ENCODE results near the gene BBS9. TPM values are rescaled to one million over a fixed set of nuclear protein-coding genes. Genes with fewer than 3 reads are reported as not detected.

The BBS9 gene
- total RNA-seq, 4 donors from 2014 or later, result 22.0 to 72.5 (median 35.9) TPM

- no peaks in the 10 kb centered on the region for H3K9me3 ChIP-seq
- peaks cover 0 to 24% (median 0%) of the 10 kb centered on the region in 3 donors for H3K36me3 ChIP-seq
- H3K4me1 ChIP-seq, result peaks cover 0 to 16% (median 0%) of the 10 kb centered on the region in 4 donors
- TF ChIP-seq EP300 (IDR thresholded peaks at IDR 0.05) (no peak), POLR2A (IDR thresholded peaks at IDR 0.05) (no peak)
- TF ChIP-seq, protein P1, sequence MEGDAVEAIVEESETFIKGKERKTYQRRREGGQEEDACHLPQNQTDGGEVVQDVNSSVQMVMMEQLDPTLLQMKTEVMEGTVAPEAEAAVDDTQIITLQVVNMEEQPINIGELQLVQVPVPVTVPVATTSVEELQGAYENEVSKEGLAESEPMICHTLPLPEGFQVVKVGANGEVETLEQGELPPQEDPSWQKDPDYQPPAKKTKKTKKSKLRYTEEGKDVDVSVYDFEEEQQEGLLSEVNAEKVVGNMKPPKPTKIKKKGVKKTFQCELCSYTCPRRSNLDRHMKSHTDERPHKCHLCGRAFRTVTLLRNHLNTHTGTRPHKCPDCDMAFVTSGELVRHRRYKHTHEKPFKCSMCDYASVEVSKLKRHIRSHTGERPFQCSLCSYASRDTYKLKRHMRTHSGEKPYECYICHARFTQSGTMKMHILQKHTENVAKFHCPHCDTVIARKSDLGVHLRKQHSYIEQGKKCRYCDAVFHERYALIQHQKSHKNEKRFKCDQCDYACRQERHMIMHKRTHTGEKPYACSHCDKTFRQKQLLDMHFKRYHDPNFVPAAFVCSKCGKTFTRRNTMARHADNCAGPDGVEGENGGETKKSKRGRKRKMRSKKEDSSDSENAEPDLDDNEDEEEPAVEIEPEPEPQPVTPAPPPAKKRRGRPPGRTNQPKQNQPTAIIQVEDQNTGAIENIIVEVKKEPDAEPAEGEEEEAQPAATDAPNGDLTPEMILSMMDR (IDR thresholded peaks at IDR 0.05), result no peak
- H3K27ac ChIP-seq, result peak overlapping the region in 1 of 4 donors; percentile 49
- no peaks in the 10 kb centered on the region for H3K27me3 ChIP-seq
- no peak overlapping the region for H3K4me3 ChIP-seq
- DNase-seq (ENCODE audit: low spot score in 2 of 2), result no peak
- 88 to 98% methylated on average over 2 of the region's 2 CpGs for WGBS, 2 donors
Measured at GRCh38 chr7:33156441-33156840, 27.1 kb downstream of the BBS9 start.

DNA sequence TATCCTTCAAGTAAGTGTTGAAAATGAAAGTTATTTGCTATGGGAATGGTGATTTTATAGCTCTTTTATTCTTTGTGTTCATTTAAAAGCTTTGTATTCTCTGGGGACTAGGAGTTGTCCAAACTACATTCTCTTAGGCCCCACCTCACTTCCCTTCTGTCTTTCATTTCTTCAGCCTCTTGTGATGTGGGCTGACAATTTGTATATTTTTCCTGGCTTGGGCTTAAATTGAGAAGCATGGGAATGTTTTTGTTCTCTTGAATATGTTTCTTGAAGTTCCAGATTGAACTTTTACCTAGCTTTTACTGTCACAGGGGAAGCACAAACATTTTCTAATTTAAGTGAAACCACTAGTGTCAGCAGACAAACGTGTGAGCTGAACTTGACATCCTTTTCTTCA is 27.9 kb downstream of the BBS9 start:
- DNase-seq (ENCODE audit: low spot score in 2 of 2), result no peak
- H3K27ac ChIP-seq, result peak overlapping the region in 3 of 4 donors; percentile 28 to 74 (median 70)

GRCh38 chr7:33157781-33158180 is 28.4 kb downstream of the BBS9 start:
- peaks cover 0 to 16% (median 0%) of the 10 kb centered on the region in 4 donors for H3K4me1 ChIP-seq
- H3K36me3 ChIP-seq, result peaks cover 0 to 28% (median 0%) of the 10 kb centered on the region in 3 donors
- DNase-seq (ENCODE audit: low spot score in 2 of 2), result no peak
- no peaks in the 10 kb centered on the region for H3K9me3 ChIP-seq
- no peaks in the 10 kb centered on the region for H3K27me3 ChIP-seq
- H3K27ac ChIP-seq, result peak overlapping the region in 2 of 4 donors; percentile 70 to 74
- no peak for TF ChIP-seq EP300 (IDR thresholded peaks at IDR 0.05)
- H3K4me3 ChIP-seq, result no peak overlapping the region
- WGBS, 2 donors, result 43 to 66% methylated on average over 2 of the region's 2 CpGs

More for the DNA sequence above, 27.9 kb downstream of the BBS9 start:
- Histone ChIP-seq H3K9me3 (no peaks in the 10 kb centered on the region), H3K27me3 (no peaks in the 10 kb centered on the region), H3K36me3 (peaks cover 0 to 24% (median 0%) of the 10 kb centered on the region in 3 donors), H3K4me1 (peaks cover 0 to 16% (median 0%) of the 10 kb centered on the region in 4 donors), H3K4me3 (no peak overlapping the region)
- 26 to 31% methylated on average over 1 of the region's 1 CpG for WGBS, 2 donors
- TF ChIP-seq, protein P1 (IDR thresholded peaks at IDR 0.05), result no peak
- TF ChIP-seq EP300 (IDR thresholded peaks at IDR 0.05), result no peak
- no peak for TF ChIP-seq POLR2A (IDR thresholded peaks at IDR 0.05)

- TF ChIP-seq EP300 (IDR thresholded peaks at IDR 0.05) (no peak), POLR2A (IDR thresholded peaks at IDR 0.05) (no peak)
- TF ChIP-seq, protein P1 (IDR thresholded peaks at IDR 0.05), result no peak
- WGBS, 2 donors, result 75 to 88% methylated on average over 2 of the region's 2 CpGs
- no peaks in the 10 kb centered on the region for H3K4me1 ChIP-seq
- peaks cover 0 to 7% (median 0%) of the 10 kb centered on the region in 4 donors for H3K9me3 ChIP-seq
- DNase-seq (ENCODE audit: low spot score in 2 of 2), result no peak
- no peaks in the 10 kb centered on the region for H3K27me3 ChIP-seq
- H3K4me3 ChIP-seq, result no peak overlapping the region
- H3K36me3 ChIP-seq, result peaks cover 0 to 35% (median 0%) of the 10 kb centered on the region in 3 donors
- no peak overlapping the region for H3K27ac ChIP-seq
Measured at GRCh38 chr7:33177876-33178275, 48.5 kb downstream of the BBS9 start.

- Histone ChIP-seq H3K27me3 (no peaks in the 10 kb centered on the region), H3K27ac (no peak overlapping the region), H3K36me3 (peaks cover 0 to 35% (median 0%) of the 10 kb centered on the region in 3 donors), H3K4me3 (no peak overlapping the region), H3K9me3 (no peaks in the 10 kb centered on the region), H3K4me1 (no peaks in the 10 kb centered on the region)
- TF ChIP-seq, protein P1 (IDR thresholded peaks at IDR 0.05), result no peak
- TF ChIP-seq EP300 (IDR thresholded peaks at IDR 0.05), result no peak
- TF ChIP-seq POLR2A (IDR thresholded peaks at IDR 0.05), result no peak
- DNase-seq (ENCODE audit: low spot score in 2 of 2), result no peak
- 95 to 96% methylated on average over 2 of the region's 2 CpGs for WGBS, 2 donors
Measured at GRCh38 chr7:33179519-33179918, 50.2 kb downstream of the BBS9 start.

Measured in tibial nerve (tissue), 4 donors.